ENCODE measurements around the gene TSPAN18. TPM values are rescaled to one million over a fixed set of nuclear protein-coding genes. Genes with fewer than 3 reads are reported as not detected.

TSPAN18 gene
- total RNA-seq, 2 donors from 2014 or later: 2.0 to 7.7 TPM

DNA sequence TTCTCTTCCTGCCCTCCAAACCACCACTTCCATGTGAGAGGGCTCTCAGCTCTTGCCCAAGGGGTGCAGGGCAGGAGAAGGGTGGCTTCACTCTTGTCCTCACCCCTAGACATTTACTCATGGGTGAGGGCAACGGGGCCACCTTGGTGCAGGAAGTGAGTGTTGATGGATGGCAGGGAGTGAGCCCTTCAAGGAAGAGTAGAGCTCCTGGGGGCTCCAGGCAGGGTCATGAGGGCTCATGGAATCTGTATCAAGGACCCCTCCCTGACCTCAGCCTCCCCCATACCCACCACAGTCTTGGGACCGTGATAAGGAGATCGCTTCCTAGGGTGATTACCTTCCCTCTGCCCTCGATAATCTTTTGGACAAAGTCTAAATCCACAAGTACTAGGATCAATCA is 37.8 kb downstream of the TSPAN18 start:
- H3K4me3 ChIP-seq: no peak overlapping the region
- TF ChIP-seq, protein P1, sequence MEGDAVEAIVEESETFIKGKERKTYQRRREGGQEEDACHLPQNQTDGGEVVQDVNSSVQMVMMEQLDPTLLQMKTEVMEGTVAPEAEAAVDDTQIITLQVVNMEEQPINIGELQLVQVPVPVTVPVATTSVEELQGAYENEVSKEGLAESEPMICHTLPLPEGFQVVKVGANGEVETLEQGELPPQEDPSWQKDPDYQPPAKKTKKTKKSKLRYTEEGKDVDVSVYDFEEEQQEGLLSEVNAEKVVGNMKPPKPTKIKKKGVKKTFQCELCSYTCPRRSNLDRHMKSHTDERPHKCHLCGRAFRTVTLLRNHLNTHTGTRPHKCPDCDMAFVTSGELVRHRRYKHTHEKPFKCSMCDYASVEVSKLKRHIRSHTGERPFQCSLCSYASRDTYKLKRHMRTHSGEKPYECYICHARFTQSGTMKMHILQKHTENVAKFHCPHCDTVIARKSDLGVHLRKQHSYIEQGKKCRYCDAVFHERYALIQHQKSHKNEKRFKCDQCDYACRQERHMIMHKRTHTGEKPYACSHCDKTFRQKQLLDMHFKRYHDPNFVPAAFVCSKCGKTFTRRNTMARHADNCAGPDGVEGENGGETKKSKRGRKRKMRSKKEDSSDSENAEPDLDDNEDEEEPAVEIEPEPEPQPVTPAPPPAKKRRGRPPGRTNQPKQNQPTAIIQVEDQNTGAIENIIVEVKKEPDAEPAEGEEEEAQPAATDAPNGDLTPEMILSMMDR (IDR thresholded peaks at IDR 0.05): no peak
- peak overlapping the region in 1 of 2 donors; percentile 86 for H3K27ac ChIP-seq
- no peaks in the 10 kb centered on the region for H3K9me3 ChIP-seq
- peaks cover 15 to 68% of the 10 kb centered on the region in 2 donors for H3K4me1 ChIP-seq (ENCODE audit: control insufficient read depth in 1 of 2, low read depth in 2 of 2)
- H3K36me3 ChIP-seq: no peaks in the 10 kb centered on the region
- H3K27me3 ChIP-seq (replicated peaks; ENCODE audit: insufficient read depth): no peaks in the 10 kb centered on the region
- ATAC-seq (ENCODE audit: insufficient number of reproducible peaks, low FRiP score, low read depth) (no peak), DNase-seq (ENCODE audit: low spot score) (no peak)

DNA sequence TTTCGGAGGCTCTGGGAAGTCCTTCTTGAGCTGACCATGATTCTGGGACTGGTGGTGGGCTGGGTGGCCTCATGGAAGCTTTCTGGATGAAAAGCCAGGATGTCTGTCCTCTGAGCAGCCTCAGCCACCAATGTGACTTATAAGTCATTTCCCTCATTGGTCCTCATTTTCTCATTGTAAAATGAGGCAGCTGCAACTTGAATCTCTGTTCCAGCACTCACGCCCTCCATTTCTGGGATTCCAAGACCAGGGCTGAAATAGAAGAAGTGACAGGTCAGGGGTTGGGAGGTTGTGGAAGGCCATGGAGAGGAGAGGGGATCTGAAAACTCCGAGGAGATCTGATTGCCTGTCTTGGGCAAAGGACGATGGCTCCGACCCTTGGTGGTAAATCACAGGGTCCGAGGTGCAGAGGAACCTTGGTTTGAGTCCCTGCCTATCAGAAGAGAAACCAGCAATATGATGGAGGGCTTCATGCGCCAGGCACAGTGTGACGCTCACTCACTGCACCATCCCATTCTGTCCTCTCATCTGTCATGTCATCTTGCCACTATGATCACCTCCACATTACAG is 38.3 kb downstream of the TSPAN18 start:
- DNase-seq (ENCODE audit: low spot score) (no peak), ATAC-seq (ENCODE audit: insufficient number of reproducible peaks, low FRiP score, low read depth) (no peak)
- Histone ChIP-seq H3K4me1 (ENCODE audit: control insufficient read depth in 1 of 2, low read depth in 2 of 2) (peaks cover 15 to 67% of the 10 kb centered on the region in 2 donors), H3K27me3 (replicated peaks; ENCODE audit: insufficient read depth) (no peaks in the 10 kb centered on the region), H3K36me3 (no peaks in the 10 kb centered on the region), H3K4me3 (no peak overlapping the region), H3K9me3 (no peaks in the 10 kb centered on the region), H3K27ac (peak overlapping the region; percentile 26 to 86)
- TF ChIP-seq, protein P1 (IDR thresholded peaks at IDR 0.05): no peak

DNA sequence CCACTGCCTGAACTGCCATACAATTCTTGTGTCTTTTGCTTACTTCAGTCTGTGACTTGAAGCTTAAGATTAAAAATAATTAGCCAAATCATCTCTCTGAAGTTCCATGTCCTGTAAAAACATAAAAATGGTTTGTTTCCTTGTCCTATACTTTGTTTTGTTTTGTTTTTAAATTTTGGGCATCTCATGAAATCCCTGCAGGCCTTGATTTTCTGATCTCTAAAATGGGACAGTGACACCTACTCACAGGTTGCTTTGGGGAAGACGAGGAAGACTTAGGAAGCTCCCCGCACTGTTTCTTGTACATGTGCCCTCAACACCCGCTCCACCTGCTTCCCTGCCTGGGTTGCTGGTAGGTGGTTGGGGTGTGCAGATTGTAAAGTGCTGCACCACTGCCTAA is 38.9 kb downstream of the TSPAN18 start:
- peak overlapping the region; percentile 26 to 86 for H3K27ac ChIP-seq
- H3K4me1 ChIP-seq (ENCODE audit: control insufficient read depth in 1 of 2, low read depth in 2 of 2): peaks cover 15 to 62% of the 10 kb centered on the region in 2 donors
- H3K36me3 ChIP-seq: no peaks in the 10 kb centered on the region
- H3K27me3 ChIP-seq (replicated peaks; ENCODE audit: insufficient read depth): no peaks in the 10 kb centered on the region
- H3K9me3 ChIP-seq: no peaks in the 10 kb centered on the region
- ATAC-seq (ENCODE audit: insufficient number of reproducible peaks, low FRiP score, low read depth) (peak; percentile 30), DNase-seq (ENCODE audit: low spot score) (no peak)
- TF ChIP-seq, protein P1 (IDR thresholded peaks at IDR 0.05): no peak
- H3K4me3 ChIP-seq: no peak overlapping the region

DNA sequence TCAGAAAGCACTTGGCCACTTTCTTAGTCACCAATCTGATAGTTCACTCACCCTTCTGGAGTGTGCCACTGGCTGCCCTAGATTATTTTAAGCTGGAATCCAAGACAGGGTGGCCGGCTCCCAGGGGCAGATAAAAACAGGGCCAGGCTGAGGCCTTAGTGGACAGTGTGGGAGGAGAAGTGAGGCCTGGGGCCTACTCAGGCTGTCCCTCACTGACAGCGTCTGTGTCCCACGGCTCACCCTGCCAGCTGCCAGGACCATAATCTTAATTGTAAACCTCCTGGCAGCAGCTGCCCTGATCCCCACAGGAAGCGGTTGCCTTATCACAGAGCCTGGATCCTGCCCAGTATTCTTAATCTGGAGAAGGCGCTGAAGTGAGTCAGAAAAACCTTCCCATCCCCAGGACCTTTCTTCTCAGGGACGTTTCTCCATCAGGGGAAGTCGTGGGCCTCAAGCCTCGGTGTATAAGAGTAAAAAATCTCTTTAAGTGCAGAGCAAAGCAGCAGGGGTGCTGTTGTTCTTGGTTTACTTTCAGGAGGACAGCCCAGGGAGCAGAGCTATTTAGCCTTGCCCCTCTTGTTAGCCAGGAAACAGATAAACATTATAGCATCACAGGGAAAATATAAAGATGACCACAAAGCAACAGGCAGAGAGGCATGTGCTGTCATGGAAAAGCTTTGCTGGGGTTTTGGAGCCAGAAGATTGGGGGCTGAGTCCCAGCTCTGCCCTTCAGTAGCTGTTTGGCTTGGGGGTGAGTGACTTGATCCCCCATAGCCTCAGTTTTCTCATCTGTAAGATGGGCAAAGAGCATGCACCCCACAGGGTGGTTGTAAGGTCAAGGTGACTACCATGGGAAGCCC is 39.6 kb downstream of the TSPAN18 start:
- DNase-seq (ENCODE audit: low spot score): peak; percentile 48
- peak; percentile 70 for ATAC-seq (ENCODE audit: insufficient number of reproducible peaks, low FRiP score, low read depth)
- Histone ChIP-seq H3K9me3 (no peaks in the 10 kb centered on the region), H3K4me1 (ENCODE audit: control insufficient read depth in 1 of 2, low read depth in 2 of 2) (peaks cover 15 to 55% of the 10 kb centered on the region in 2 donors), H3K4me3 (peak overlapping the region; percentile 5), H3K27ac (peak overlapping the region; percentile 86), H3K36me3 (no peaks in the 10 kb centered on the region), H3K27me3 (replicated peaks; ENCODE audit: insufficient read depth) (no peaks in the 10 kb centered on the region)
- TF ChIP-seq, protein P1 (IDR thresholded peaks at IDR 0.05): no peak

DNA sequence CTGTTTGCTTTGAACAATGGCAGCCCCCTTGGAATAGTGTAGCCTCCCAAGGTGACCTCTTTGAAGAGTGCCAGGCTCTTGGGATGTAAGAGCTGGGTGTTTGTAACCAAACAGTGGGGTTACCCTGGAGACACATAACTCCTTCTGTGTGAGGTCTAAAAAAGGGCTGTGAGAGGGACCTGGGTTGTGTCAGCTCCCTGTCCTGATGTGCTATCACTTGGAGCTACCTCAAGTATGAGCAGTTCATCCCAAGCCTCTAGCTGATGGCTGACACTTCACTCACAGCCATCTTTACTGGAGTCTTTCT is 40.2 kb downstream of the TSPAN18 start:
- no peaks in the 10 kb centered on the region for H3K9me3 ChIP-seq

More for the DNA sequence above, 40.2 kb downstream of the TSPAN18 start:
- ATAC-seq (ENCODE audit: insufficient number of reproducible peaks, low FRiP score, low read depth) (no peak), DNase-seq (ENCODE audit: low spot score) (no peak)
- Histone ChIP-seq H3K27me3 (replicated peaks; ENCODE audit: insufficient read depth) (no peaks in the 10 kb centered on the region), H3K36me3 (no peaks in the 10 kb centered on the region), H3K27ac (peak overlapping the region; percentile 86), H3K4me1 (ENCODE audit: control insufficient read depth in 1 of 2, low read depth in 2 of 2) (peaks cover 15 to 50% of the 10 kb centered on the region in 2 donors), H3K4me3 (no peak overlapping the region)
- TF ChIP-seq, protein P1 (IDR thresholded peaks at IDR 0.05): no peak
